Prostate gland (tissue), 2 donors: Measurements from ENCODE around the gene TOP3B.

Experiments
- CTCF ChIP-seq, 4 experiments: fragments of 200-600 bp in 2 of 4; fragments of 450-650 bp in 2 of 4; sonication (generic) in 2 of 4; IDR thresholded peaks; 1 replicate in 3 of 4; 2 replicates in 1 of 4; pipeline ENCODE4 v1.5.1; 2016 to 2019; ENCODE audit warnings: antibody characterized with exemption in 4 of 4, mild to moderate bottlenecking in 2 of 4, moderate library complexity in 2 of 4
- POLR2A ChIP-seq: fragments of 450-650 bp; IDR thresholded peaks from one replicate; pipeline ENCODE4 v1.6.1; 2016; ENCODE audit warnings: antibody characterized with exemption, mild to moderate bottlenecking

DNA sequence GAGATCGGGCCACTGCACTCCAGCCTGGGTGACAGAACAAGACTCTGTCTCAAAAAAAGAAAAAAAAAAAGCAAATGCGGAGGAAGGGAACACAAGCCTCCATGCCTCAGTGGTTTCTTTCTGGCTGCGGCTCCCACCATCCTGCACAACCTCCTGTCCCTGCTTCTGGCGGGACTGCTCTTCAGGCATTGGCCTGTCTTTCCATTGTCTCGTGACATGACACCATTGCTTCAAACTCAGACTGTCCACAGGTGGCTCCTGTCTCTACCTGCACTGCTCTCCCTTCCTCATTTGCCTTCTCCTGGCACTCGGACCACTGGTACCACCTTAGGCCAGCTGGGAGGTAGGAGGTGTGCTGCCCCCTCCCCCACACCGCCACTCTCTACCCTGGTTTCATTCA, 19.3 kb downstream of the TOP3B start:
- TF ChIP-seq CTCF (IDR thresholded peaks at IDR 0.05) (no peak), POLR2A (no peak)
